ENCODE results near the gene SLC44A4.

Gene SLC44A4

GRCh38 chr6:31900917-31901414, 22.2 kb upstream of the SLC44A4 start:
- no peak for DNase-seq

DNA sequence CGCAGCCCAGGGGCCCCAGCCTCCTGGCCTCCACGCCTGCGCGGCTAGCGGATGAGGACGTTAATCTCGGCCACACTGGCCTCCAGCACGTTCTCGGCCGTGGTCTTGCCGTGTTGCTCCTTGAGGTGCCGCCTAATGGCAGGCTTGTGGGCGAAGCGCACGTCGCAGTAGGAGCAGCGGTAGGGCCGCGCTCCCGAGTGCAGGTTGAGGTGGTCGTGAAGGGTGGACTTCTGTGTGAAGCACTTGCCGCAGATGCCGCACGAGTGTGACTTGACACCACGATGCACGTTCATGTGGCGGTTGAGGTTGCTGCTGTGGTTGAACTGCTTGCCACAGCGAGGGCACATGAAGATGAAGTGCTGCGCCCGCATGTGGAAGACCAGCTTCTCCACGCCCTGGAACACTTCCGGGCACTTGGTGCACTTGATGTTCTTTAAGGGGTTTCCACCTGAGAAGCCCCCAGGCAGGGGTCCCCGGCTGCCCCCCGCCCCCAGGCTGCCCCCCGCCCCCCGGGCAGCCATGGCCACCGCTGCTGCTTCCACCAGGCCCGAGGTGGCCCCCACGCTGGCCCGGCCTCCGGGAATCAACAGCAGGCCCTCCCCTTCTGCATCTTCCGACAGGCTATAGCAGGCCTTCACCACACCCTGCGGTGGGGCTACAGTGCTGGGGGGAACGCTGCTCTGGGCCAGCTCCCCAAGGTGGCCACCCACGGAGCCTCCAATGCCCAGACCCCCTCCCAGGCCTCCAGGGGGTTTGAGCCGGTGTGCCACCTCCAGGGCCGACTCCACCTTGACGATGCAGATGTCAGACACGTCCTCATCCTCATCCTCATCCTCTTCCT, 21.3 kb upstream of the SLC44A4 start:
- no peak for DNase-seq

GRCh38 chr6:31899215-31899614, 20.4 kb upstream of the SLC44A4 start:
- no peak for DNase-seq

DNA sequence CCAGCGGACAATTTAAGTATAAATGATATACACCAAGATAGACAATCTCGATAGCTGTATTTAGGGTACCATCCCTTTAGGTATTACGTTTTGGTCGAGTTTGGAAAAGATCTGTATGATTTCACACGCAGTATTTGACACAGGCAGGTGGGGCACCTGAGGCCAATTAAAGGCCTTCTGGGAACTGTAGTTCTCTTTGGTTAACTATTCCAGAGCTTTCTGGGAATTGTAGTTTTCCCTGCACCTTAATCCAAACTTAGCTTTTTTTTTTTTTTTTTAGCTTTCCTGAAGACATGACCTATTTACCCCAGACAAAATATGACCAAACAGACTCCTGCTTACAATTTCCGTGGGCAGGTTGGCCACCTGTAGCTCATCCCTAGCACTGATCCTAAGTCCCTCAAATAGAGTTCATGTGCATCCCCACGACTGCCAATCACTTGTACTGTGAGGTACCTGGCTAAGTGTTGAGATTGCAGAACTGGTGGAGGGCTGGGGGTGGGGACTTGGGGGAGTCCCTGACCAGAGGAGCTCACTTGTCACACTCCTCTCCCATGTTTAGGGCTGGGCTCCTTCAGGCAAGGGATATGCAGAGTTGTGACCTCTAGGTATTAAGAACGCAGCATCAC, 19.7 kb upstream of the SLC44A4 start:
- DNase-seq = peak; percentile 65

GRCh38 chr6:31897612-31898382, 19.0 kb upstream of the SLC44A4 start, which contains the start of gene EHMT2:
Gene EHMT2 (minus strand): TSS chr6:31897698. CDS start chr6:31897677, 21 bp downstream.
- DNase-seq = peak; percentile 92

DNA sequence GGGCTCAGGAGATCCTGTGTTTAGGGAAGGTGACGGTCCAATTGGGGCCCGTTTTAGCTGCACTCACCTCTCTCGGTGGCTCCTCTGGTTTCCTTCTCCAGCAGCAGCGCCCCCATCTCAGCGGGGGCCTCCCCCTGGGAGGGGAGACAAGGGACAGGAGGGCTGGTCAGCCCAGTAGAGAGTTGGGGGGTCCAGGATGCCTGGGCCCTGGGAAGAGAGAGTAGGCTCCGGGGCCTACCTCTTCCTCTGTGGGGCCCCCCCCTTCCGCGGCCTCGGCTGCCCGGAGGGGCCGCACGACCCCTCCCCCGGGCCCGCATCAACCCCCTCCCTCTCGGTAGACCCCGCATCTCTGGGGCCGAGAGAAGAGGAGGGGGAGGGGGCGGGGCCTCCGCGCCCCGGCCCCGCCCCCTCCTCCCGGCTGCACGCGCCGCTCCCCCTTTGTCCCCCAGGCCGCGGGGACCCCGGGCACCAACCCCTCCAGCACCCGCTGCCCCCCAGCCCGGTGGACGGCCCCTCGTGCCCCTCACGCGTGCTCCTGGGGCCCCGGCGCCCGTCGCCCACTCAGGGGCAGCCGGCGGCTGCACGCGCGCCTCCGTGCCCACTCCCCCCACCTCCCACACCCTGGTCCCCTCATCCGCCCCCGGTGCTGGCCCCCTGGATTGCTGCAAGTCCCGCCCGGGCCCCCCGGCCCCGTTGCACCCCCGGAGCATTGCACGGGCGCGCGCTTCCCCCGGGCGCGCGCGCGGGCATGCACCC, 18.2 kb upstream of the SLC44A4 start:
- DNase-seq = no peak

- no peak for DNase-seq
These were observed 17.7 kb upstream of the SLC44A4 start for GRCh38 chr6:31896493-31896855.

DNA sequence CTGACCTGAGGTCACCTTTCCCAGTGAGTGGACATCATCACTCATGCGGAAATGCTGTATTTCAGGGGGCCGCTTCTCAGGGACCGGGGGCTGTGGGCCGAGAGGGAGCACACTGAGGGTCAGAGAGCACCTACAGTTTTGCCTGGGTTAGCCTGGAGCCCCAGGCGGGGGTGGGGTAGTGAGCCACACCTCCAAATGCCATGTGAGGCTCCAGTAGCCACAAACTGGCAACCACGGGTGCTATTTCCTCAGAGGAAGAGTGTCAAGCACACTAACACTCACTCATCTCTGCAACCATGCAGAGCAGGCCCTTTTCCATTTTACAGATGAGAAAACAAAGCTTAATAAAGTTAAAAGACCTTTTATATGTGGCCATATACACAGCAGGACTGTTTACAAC, 14.0 kb upstream of the SLC44A4 start:
- DNase-seq = no peak

- no peak for DNase-seq
These were observed 10.7 kb upstream of the SLC44A4 start for GRCh38 chr6:31889331-31889972.

DNA sequence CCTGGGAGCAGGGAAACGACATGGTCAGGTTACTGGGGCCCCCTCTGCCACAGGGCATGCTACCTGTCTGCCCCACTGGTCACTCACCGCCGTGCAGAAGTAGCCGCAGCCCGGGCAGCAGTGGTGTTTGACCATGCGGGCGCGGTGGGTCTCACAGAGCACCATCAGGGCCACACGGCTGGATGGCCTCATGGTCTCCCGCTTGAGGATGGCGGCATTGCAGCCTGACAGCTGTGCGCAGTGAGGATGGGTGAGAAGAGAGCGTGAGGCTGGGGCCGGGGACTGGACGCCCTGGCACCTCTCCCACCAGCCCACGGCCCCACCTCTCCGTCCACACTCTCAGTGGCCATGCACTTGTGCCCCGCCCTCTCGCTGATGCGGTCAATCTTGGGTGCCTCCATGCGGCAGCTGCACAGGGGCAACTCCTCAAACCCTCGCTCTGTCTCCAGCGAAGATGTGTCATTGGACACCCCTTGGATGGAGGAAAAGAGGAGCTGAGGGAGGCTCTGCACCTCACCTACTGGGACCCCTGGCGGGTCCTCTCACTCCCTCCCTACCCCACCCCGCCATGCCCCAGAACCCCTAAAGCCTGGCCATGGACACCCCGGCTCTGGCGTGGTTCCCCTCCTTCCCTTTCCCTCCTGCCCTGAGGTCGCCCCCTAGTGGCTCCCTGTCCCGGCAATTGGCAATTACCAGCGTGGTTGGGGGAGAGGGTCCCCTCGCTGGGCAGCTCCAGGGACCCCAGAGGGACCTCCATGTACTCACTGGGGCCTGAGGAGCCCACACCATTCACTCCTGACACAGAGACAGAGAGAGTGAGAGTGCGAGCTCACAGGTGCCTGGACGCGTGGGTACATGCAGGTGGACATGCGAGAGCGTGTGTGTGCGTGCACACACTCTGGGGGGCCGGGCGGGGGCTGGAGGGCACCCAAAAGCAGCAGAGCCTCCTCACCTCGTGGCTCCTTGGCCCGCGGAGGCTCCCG, 9.8 kb upstream of the SLC44A4 start:
- no peak for DNase-seq

DNA sequence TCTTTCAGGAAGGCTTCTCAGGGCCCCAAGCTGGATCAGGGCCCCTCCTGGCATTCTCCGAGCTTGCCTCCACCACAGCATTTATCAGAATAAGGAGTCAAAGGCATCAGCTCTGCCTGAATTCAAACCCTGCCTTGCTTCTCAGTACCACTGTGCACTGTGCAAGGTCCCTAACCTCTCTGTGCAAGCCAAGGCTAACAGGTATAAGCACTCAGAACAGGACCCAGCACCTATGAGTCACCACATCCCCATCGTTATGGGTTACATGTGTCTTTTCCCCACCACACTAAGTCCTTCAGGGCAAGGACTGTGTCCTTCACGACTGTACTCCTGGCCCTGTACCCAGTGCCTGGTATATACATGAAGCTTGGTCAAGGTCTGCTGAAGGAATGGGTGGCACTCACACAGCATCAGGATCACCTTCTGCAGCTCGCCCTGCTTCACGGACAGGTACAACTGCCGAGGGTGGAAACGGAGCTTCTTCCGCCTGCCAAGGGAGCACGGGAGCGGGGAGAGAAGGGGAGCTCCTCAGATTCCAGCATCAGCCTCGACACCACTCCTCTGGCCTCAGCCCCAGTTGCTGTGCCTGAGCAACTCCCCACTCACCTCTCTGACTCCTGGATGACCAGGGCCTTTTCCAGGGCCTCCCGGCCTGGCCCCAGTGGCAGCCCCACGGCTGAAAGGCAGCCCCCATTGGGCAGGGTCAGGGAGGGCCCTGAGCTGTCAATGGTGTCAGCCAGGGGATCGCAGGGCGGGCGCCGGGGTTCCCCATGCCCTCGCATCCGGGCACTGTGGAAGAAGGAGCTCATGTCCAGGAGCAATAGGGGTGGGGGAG, 8.6 kb upstream of the SLC44A4 start:
- no peak for DNase-seq

DNA sequence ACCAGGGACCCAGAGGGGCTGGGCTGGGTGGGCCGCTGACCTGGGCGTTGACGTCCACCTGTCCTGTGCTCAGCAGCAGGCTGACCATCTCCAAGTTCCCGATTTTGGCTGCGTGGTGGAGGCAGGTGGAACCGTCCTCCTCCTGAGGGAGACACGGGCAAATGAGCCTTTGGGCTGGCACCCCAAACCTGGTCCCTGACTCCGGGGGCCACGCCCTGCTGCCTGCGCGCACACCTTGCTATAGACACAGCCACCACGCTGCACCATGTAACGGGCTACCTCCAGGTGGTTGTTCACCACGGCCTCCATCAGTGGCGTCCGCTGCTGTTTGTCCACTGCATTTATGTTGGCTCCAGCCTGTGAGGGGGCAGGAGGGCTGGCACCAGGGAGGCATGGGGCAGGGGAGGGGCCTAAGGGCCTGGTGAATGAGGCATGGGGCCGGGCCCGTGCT, 7.8 kb upstream of the SLC44A4 start:
- no peak for DNase-seq

GRCh38 chr6:31884528-31885035, 5.8 kb upstream of the SLC44A4 start:
- DNase-seq = no peak

DNA sequence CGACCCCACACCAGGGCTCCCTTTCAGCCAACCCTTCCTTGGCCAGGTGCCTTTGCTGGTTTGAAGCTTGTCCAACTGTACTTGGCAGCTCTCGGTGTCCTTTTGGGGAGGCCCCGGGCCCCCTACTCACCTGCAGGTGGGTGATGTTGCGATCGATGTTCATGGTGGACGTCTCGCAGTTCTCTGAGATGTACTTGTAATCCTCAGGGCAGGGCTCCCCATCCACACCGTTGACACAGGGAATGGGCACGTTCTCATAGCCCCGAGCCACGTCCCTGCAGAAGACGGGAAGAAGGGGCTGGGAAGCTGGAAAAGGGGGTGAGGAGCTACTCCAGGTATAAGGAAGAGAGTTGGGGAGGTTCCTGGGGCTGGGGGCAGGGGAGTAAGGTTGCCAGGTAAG, 4.9 kb upstream of the SLC44A4 start:
- no peak for DNase-seq

DNA sequence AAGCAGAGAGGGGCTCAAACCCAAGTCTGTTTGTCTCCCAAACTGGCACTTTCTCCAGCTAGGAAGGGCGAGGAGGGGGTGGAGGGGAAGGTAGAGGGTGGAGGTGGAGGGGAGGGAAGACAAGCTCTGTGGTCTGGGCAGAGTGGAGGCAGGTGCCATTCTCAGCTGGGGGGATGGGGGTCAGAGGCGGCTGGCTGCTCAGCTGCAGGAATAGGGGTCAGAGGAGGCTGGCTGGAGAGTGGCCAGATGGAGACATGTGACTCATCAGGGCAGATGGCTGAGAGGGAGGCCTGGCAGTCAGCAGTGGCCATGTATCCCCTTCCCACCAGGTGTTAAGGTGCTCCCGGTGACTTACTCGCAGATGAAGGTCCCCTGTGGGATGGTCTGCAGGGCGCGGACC, 3.5 kb upstream of the SLC44A4 start:
- DNase-seq = no peak

- DNase-seq = no peak
These were observed 2.5 kb upstream of the SLC44A4 start for GRCh38 chr6:31881136-31881859.

DNA sequence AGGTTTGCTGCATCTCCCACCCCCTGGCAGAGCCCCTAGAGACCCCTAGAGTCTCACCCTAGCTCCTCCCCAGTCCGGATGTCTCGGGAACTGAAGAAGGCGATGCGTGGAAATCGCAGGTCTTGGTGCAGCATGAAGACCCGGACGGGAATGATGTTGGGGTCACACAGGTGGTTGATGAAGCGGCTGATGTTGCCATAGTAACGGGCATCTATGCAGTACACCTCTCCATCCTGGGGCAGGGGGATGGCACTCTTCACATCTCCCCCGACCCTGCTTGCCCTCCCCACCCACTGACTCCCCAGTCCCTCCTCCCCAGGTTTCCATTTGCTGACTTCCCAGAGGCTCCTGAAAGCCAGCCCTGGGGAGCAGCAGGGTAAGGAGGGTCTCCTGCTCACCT, 1.8 kb upstream of the SLC44A4 start:
- DNase-seq = no peak

GRCh38 chr6:31879901-31880300, 1.1 kb upstream of the SLC44A4 start:
- DNase-seq = no peak

- DNase-seq = no peak
These were observed 346 bp upstream of the SLC44A4 start for GRCh38 chr6:31879143-31879542.
